Kidney (tissue), 14 donors: Measurements from ENCODE around the gene THSD8. TPM values are rescaled to one million over a fixed set of nuclear protein-coding genes. Genes with fewer than 3 reads are reported as not detected.

ENCODE experiments used
- DNase-seq, 5 donors: peaks; one replicate each; pipeline ENCODE4 v3.0.0-alpha.2; 2013 to 2020
- FAIRE-seq: peaks from 2 replicates; lab custom pipeline; 2012; peaks lifted over from hg19 to GRCh38; lab: Jason Lieb, UNC
- H3K27ac ChIP-seq, 2 donors: one replicate each; pipeline ENCODE4 v1.7.0; 2013; ENCODE audit warnings: low read depth in 2 of 2, low read length in 2 of 2, inconsistent platforms in 1 of 2
- H3K27me3 ChIP-seq: one replicate; pipeline ENCODE4 v1.7.1; 2013; ENCODE audit warnings: low read length, inconsistent platforms; ENCODE audit not compliant: control insufficient read depth, insufficient read depth
- H3K36me3 ChIP-seq, 3 donors: one replicate each; pipeline versions ENCODE4 v1.7.0 to v1.7.1; 2013; ENCODE audit warnings: low read length in 3 of 3, control low read depth in 1 of 3, inconsistent platforms in 1 of 3; ENCODE audit not compliant: insufficient read depth in 3 of 3, control insufficient read depth in 2 of 3
- H3K4me1 ChIP-seq, 3 donors: one replicate each; pipeline versions ENCODE4 v1.7.0 to v1.7.1; 2013; ENCODE audit warnings: low read length in 3 of 3, inconsistent platforms in 1 of 3, low read depth in 1 of 3; ENCODE audit not compliant: control insufficient read depth in 2 of 3, insufficient read depth in 2 of 3
- H3K4me3 ChIP-seq, 3 donors: one replicate each; pipeline versions ENCODE4 v1.7.0 to v1.8.1; 2013; ENCODE audit warnings: low read length in 3 of 3, control low read depth in 1 of 3, inconsistent platforms in 1 of 3
- H3K9ac ChIP-seq, 3 donors: one replicate each; pipeline versions ENCODE4 v1.7.0 to v1.7.1; 2013; ENCODE audit warnings: low read length in 3 of 3, control low read depth in 1 of 3, inconsistent platforms in 1 of 3
- H3K9me3 ChIP-seq, 3 donors: one replicate each; pipeline versions ENCODE4 v1.7.0 to v1.7.1; 2013; ENCODE audit warnings: low read length in 3 of 3, control low read depth in 1 of 3, inconsistent platforms in 1 of 3; ENCODE audit not compliant: control insufficient read depth in 2 of 3, insufficient read depth in 1 of 3
- intact Hi-C: fragments of 100-400 bp; cut with DNase I; formaldehyde crosslinking; loops from one replicate; pipeline ENCODE4 v1.11.1; 2022
- polyA plus RNA-seq: library from polyadenylated mRNA; stranded (reverse); fragments of 350-450 nt; fragmentation: Illumina TruSeq; extraction: RNeasy Lipid Tissue Mini Kit (QIAGEN cat#74804); gene quantifications from one replicate; pipeline ENCODE4 v1.2.3, GENCODE V29; 2014; ENCODE audit warnings: low read depth, low replicate concordance; ENCODE audit not compliant: insufficient read depth
- total RNA-seq: library from RNA; stranded (reverse); fragmentation: NEBNext Ultra II Directional; extraction: Animal tissue kit (Norgen Biotek cat#: 25700); gene quantifications from one replicate; pipeline ENCODE4 v1.2.1, GENCODE V29; 2021
- TF ChIP-seq, protein P1 (sequence below): IDR thresholded peaks from 3 replicates; pipeline ENCODE4 v1.5.1; 2012; ENCODE audit warnings: mild to moderate bottlenecking, moderate library complexity, borderline replicate concordance; ENCODE audit not compliant: insufficient read depth; ENCODE audit errors: extremely low read depth
- donor health status: control.
- donor health status: control.
- donor health status: control.
- donor health status: control.
- donor health status: control.
- donor health status: DM: yes; HTN: yes; CAD: no.
- donor health status: Normal renal cell carcinoma (clear cell type).

THSD8 gene
- total and polyA plus RNA-seq, 2 donors from 2014 or later, result 3.2 to 10.0 TPM

- no peaks in the 10 kb centered on the region for H3K9me3 ChIP-seq
- intact Hi-C loops, result no loop called here
- DNase-seq, result peak in 1 of 5 donors; percentile 65
- no peaks in the 10 kb centered on the region for H3K4me1 ChIP-seq
- no peak overlapping the region for H3K9ac ChIP-seq
- no peaks in the 10 kb centered on the region for H3K27me3 ChIP-seq
- no peak overlapping the region for H3K4me3 ChIP-seq
- H3K36me3 ChIP-seq, result peaks cover 0 to 27% (median 5%) of the 10 kb centered on the region in 3 donors
- H3K27ac ChIP-seq, result no peak overlapping the region
- TF ChIP-seq, protein P1, sequence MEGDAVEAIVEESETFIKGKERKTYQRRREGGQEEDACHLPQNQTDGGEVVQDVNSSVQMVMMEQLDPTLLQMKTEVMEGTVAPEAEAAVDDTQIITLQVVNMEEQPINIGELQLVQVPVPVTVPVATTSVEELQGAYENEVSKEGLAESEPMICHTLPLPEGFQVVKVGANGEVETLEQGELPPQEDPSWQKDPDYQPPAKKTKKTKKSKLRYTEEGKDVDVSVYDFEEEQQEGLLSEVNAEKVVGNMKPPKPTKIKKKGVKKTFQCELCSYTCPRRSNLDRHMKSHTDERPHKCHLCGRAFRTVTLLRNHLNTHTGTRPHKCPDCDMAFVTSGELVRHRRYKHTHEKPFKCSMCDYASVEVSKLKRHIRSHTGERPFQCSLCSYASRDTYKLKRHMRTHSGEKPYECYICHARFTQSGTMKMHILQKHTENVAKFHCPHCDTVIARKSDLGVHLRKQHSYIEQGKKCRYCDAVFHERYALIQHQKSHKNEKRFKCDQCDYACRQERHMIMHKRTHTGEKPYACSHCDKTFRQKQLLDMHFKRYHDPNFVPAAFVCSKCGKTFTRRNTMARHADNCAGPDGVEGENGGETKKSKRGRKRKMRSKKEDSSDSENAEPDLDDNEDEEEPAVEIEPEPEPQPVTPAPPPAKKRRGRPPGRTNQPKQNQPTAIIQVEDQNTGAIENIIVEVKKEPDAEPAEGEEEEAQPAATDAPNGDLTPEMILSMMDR, result no peak
- no peak for FAIRE-seq
Observed at GRCh38 chr19:12767666-12768065, 34.2 kb upstream of the THSD8 start.

DNA sequence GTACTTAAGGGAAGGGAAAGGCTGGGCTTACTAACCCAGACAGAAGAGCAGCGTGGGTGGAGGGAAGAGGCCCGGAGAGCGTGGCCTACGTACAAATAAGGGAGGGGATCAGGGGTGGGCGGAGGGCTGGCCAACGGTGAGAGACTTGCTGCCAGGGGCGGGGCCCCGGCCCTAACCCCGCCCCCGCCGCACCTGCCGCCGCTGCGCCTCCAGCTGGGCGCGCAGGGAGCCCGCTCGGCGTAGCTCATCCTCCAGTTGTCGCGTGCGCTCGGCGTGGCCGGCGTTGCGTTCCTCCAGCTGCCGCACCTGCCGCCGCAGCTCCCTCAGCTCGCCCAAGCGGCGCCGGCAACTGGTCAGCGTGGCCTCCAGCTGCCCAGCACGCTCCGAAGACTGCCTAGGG, 32.2 kb upstream of the THSD8 start:
- FAIRE-seq, result no peak
- Histone ChIP-seq H3K36me3 (peaks cover 0 to 16% (median 2%) of the 10 kb centered on the region in 3 donors), H3K4me1 (peaks cover 0 to 4% (median 4%) of the 10 kb centered on the region in 3 donors), H3K9ac (no peak overlapping the region), H3K27ac (no peak overlapping the region), H3K4me3 (no peak overlapping the region), H3K9me3 (no peaks in the 10 kb centered on the region), H3K27me3 (no peaks in the 10 kb centered on the region)
- TF ChIP-seq, protein P1, result no peak
- intact Hi-C loops, result no loop called here
- peak in 4 of 5 donors; percentile 71 to 84 (median 78) for DNase-seq

- Histone ChIP-seq H3K27me3 (no peaks in the 10 kb centered on the region), H3K9ac (no peak overlapping the region), H3K4me1 (peaks cover 0 to 8% (median 4%) of the 10 kb centered on the region in 3 donors), H3K4me3 (no peak overlapping the region), H3K27ac (no peak overlapping the region), H3K36me3 (peaks cover 0 to 8% (median 0%) of the 10 kb centered on the region in 3 donors), H3K9me3 (no peaks in the 10 kb centered on the region)
- no peak for DNase-seq
- TF ChIP-seq, protein P1, result no peak
- intact Hi-C loops, result no loop called here
- no peak for FAIRE-seq
Observed at GRCh38 chr19:12770922-12771321, 30.9 kb upstream of the THSD8 start.

GRCh38 chr19:12772323-12772722, 29.5 kb upstream of the THSD8 start:
- FAIRE-seq (no peak), DNase-seq (no peak)
- intact Hi-C loops, result no loop called here
- Histone ChIP-seq H3K9ac (no peak overlapping the region), H3K4me3 (no peak overlapping the region), H3K36me3 (peaks cover 0 to 7% (median 0%) of the 10 kb centered on the region in 3 donors), H3K9me3 (no peaks in the 10 kb centered on the region), H3K27ac (no peak overlapping the region), H3K4me1 (peaks cover 0 to 9% (median 4%) of the 10 kb centered on the region in 3 donors), H3K27me3 (no peaks in the 10 kb centered on the region)
- TF ChIP-seq, protein P1, result no peak
